GM18861 (cell line): ENCODE measurements around the gene RNF135.
"Not testable (repeated sequence)": the region's sequence is repeated elsewhere in the genome, so short reads cannot be mapped to it uniquely, and the experiment has no call there.

Source experiments
- ATAC-seq: cut with Tn5 transposase; IDR thresholded peaks from one replicate; pipeline ENCODE4 v1.9.1; 2021; ENCODE audit not compliant: unreplicated experiment

Gene RNF135

DNA sequence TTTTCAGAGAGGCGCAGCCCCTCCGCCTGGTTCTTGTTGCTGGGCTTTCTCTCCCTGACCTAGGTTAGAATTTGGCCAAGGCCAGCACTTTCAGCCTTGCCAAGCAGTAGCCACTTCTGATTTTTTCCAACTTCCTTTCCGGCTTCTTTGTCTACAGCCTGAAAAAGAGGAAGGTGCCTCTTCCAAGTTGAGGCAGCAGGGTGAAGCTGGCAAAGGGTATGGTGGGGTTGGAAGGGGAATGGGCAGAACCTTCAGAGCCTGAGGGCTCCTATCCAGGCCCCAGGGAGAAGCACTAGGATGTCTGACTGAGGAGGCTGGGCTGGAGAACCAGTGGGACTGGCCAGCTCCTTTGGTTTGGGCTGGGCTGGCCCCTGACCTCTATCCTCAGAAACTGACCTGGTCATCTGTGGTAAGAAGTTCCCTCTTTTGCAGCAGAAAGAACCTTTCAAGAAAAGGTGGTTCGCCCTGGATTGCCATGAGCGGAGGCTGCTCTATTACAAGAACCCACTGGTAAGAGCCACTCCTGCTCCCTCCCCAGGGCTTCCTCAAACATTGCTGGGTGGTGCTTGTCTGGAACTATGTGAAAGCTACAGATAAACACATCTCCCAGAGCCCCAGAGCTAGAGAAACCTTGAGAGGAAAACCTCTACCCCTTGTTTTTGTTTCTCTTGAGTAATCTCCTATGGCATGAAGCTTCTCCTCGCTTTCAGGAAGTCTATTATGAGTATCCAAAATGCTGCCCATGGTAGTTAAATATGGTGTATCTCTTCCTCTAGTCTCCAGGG lies 16.6 kb upstream of the RNF135 start:
- ATAC-seq: no peak

GRCh38 chr17:30956764-30957374 lies 14.0 kb upstream of the RNF135 start:
- no peak for ATAC-seq

- ATAC-seq: no peak
These were observed 13.1 kb upstream of the RNF135 start for GRCh38 chr17:30957741-30958140.

DNA sequence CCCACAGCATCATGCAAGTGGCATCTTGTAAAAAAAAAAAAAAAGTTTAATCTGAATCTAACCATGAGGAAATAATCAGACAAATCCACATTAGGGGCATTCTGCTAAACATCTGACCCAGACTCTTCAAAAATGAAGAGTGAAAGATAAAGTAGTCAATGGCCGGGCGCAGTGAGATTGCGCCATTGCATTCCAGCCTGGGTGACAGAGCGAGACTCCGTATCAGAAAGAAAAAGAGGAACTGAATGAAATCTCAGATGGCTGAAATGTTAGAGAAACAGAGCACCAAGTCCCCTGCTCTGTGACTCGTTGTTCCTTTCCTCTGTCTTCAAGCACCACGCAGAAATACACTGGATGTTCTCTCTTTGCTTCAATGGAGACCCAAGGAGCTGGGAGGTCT lies 12.7 kb upstream of the RNF135 start:
- no peak for ATAC-seq

GRCh38 chr17:30961209-30962188 lies 9.3 kb upstream of the RNF135 start:
- ATAC-seq: peak; percentile 53

GRCh38 chr17:30964312-30964711 lies 6.5 kb upstream of the RNF135 start:
- not testable (repeated sequence) for ATAC-seq

GRCh38 chr17:30964876-30965275 lies 6.0 kb upstream of the RNF135 start:
- no peak for ATAC-seq

DNA sequence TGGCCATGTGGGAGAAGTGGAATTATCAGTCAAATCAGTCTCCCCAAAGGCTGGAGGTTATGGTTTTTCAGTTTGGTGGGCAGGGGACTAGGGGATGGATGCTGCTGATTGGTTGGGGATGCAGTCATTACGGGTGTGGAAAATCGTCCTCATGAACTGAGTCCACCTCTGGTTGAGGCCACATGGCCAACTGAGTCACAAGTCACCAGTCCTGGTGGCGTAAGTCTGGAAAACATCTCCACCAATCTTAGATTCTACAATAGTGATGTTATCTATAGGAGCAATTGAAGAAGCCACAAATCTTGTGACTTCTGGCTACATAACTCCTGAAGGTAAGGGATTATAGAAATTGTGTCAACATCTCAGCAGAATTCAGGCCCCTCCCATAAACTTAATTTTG lies 5.2 kb upstream of the RNF135 start:
- ATAC-seq: no peak

DNA sequence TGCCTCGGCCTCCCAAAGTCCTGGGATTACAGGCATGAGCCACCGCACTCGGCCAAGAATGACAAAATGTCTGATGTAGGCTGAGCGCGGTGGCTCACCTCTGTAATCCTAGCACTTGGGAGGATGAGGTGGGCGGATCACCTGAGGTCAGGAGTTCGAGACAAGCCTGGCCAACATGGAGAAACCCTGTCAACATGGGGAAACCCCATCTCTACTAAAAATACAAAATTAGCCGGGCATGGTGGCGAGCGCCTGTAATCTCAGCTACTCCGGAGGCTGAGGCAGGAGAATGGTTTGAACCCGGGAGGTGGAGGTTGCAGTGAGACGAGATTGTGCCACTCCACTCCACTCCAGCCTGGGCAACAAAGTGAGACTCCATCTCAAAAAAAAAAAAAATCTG lies 2.9 kb upstream of the RNF135 start:
- not testable (repeated sequence) for ATAC-seq

- ATAC-seq: no peak
These were observed 629 bp upstream of the RNF135 start for GRCh38 chr17:30969989-30970830.

- no peak for ATAC-seq
These were observed 4.4 kb downstream of the RNF135 start for GRCh38 chr17:30975042-30975820.

DNA sequence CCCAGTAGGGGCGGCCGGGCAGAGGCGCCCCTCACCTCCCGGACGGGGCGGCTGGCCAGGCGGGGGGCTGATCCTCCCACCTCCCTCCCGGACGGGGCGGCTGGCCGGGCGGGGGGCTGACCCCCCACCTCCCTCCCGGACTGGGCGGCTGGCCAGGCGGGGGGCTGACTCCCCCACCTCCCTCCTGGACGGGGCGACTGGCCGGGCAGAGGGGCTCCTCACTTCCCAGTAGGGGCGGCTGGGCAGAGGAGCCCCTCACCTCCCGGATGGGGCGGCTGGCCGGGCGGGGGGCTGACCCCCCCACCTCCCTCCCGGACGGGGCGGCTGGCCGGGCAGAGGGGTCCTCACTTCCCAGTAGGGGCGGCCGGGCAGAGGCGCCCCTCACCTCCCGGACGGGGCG lies 9.1 kb downstream of the RNF135 start:
- not testable (repeated sequence) for ATAC-seq

DNA sequence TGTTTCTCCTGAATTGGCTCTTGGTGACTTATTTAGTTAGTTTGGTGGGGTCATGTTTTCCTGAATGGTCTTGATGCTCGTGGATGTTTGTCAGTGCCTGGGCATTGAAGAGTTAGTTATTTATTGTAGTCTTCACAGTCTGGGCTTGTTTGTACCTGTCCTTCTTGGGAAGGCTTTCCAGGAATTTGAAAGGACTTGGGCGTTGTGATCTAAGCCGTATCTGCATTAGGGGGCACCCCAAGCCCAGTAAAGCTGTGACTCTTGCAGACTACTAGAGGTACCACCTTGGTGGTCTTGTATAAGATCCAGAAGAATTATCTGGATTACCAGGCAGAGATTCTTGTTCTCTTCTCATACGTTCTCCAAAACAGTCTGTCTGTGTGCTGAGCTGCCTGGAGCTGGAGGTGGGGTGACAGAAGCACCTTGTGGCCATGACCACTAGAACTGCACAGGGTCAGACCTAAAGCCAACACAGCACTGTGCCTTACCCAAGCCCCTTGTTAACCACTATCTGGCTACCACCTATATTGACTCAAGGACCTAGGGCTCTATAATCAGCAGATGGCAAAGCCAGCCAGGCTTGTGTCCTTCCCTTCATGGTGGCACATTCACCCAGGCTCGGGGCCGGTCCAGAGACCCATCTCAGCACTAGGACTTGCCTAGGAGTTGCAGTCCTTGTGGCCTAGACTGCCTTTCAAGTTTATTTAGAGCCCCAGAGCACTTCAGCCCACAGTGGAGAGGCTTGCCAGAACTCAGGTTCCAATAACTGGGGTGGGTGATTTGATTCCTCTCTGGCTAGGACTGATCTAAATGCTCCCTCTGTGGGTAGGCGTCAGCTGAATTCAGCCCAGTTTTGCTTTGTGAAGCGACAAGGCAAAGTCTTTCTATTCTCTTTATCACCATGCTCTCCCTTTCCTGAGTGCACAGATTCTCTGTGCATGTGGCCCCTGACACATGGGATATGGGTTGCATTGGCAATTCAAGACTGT lies 11.0 kb downstream of the RNF135 start:
- ATAC-seq: no peak

GRCh38 chr17:30982855-30983254 lies 12.0 kb downstream of the RNF135 start:
- no peak for ATAC-seq

GRCh38 chr17:30990458-30990857 lies 19.6 kb downstream of the RNF135 start:
- no peak for ATAC-seq

DNA sequence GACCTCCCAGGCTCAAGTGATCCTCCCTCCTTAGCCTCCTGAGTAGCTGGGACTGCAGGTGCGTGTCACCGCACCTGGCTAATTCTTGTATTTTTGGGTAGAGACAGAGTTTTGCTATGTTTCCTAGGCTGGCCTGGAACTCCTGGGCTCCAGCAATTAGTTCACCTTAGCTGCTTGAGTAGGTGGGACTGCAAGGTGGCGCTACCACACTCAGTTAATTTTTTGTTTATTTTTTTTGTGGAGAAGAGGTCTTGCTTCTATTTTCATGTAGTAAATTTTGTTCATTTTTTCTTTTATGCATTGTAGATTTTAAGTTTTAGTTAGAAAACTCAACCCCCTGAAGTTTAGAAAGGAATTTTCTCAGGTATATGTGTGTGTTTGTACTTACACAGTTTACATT lies 21.7 kb downstream of the RNF135 start:
- ATAC-seq: no peak

GRCh38 chr17:30995347-30995746 lies 24.5 kb downstream of the RNF135 start:
- ATAC-seq: no peak

- ATAC-seq: no peak
These were observed 25.6 kb downstream of the RNF135 start for GRCh38 chr17:30996486-30996885.

DNA sequence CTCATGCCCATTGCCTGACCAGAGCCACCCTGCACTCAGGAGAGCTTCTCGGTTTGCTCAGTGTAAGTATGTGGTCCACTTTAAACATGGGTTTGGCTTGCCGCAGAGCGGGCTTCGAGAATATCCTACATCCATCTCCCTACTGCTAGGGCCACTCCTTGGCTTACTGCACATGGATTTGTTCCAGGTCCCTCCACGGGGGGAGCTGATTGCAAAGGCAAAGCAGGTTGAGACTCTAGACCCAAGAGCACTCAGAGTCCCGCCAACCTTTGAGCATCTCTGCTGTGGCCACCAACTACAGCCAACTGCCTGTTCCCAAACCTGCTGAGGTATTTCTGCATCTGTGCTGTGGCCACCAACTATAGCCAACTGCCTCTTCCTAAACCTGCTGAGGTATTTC lies 26.4 kb downstream of the RNF135 start:
- no peak for ATAC-seq
